GM21619 (cell line): Measurements from ENCODE around the gene SIGLEC7.
"Not testable (repeated sequence)": the region's sequence is repeated elsewhere in the genome, so short reads cannot be mapped to it uniquely, and the experiment has no call there.

Experiments
- ATAC-seq: cut with Tn5 transposase; IDR thresholded peaks from one replicate; pipeline ENCODE4 v1.9.1; 2021; ENCODE audit not compliant: unreplicated experiment

The SIGLEC7 gene

DNA sequence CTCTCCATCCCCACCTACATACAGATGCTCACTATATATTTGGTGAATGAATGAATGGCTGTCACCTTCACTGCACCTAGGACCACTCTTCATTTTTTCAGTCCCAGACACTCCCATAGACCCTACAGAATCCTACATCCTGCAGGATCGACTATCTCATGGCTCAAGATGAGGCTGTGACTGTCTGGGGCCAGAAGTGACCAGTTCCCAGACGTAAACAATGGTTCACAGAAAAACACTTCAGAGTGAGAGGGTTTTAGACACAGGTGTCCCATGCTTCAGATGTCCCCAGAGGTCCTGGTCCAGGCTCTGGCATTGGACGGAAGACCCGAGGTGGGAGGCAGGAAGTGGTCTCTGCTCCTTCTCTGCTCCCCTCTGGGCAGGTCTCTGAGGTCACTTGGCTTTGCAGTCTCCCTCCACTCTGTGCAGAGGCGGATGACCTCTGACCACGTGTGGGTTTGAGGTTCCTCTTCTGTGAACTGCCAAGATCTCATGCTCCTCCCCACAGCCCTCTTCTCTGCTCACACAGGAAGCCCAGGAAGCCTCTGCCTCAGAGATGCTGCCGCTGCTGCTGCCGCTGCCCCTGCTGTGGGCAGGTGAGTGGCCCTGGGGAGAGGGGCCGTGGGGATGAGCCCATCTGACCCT lies 24.9 kb downstream of the SIGLEC7 start:
- ATAC-seq: no peak

DNA sequence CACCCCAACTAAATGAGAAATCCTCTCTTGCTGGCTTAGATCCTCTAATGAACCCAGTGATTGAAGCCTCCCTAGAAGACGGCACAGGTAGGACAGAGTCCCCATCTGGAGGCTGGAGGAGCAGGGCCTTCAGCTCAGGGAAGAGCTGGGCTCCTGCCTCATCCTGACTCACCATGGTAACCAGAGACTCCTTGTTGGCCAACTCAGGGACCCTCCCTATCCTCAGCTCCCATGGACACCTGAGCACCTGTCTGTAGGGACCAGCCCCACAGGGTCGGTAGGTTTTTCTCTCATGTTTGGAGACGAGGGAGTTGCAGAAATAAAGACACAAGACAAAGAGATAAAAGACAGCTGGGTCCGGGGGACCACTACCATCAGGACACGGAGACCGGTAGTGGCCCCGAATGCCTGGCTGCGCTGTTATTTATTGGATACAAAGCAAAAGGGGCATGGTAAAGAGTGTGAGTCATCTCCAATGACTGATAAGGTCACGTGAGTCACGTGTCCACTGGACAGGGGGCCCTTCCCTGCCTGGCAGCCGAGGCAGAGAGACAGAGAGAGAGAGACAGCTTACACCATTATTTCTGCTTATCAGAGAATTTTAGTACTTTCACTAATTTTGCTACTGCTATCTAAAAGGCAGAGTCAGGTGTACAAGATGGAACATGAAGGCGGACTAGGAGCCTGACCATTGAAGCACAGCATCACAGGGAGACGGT lies 26.6 kb downstream of the SIGLEC7 start:
- no peak for ATAC-seq

DNA sequence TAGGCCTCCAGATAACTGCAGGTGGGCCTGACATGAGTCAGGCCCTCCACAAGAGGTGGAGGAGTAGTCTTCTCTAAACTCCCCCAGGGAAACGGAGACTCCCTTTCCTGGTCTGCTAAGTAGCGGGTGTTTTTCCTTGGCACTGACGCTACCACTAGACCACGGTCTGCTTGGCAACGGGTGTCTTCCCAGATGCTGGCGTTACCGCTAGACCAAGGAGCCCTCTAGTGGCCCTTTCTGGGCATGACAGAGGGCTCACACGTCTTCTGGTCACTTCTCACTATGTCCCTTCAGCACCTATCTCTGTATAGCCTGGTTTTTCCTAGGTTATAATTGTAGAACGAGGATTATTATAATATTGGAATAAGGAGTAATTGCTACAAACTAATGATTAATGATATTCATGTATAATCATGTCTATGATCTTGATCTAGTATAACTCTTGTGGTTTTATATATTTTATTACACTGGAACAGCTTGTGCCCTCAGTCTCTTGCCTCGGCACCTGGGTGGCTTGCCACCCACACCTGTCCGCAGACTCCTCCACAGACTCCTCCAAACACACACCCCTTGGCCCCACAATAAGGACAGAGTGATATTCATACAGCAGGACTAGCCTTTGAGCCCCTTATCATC lies 27.3 kb downstream of the SIGLEC7 start:
- not testable (repeated sequence) for ATAC-seq

DNA sequence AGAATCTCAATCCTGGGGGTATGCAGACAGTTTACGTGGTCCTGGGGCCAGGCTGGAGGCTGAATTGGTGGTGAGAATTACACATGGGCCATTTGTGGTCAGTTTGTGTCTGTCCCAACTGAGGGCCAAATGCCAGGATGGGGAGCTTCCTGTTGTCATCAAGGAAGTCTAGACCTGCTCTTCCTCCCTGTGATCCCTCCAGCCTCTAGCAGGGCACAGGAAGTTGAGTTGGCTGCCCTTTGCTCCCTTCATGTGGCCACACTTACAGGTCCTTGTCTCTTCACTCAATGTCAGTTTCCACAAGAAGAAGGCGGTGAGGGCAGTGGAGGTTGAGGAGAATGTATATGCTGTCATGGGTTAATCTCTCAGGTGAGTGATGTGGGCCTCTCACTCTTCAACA lies 30.1 kb downstream of the SIGLEC7 start:
- ATAC-seq: no peak

DNA sequence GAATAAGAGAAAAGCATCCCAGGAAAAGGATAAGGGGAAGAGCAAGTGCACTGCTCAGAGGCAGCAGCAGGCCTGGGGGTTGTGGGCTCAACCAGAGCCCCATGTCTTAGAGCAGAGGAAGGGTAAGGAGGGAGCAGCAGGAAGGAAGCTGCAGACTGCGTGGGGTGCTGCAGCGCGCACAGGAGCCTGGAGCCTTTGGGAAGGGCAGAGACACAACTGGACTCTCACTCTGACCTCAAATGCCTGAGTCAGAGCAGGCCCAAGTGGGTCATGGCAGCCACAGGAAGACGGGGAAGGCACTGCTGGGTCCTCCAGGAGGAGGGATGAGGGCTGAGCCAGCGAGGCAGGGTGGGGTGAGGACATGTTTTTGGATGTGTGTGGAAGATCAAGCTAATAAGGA lies 31.6 kb downstream of the SIGLEC7 start:
- no peak for ATAC-seq

DNA sequence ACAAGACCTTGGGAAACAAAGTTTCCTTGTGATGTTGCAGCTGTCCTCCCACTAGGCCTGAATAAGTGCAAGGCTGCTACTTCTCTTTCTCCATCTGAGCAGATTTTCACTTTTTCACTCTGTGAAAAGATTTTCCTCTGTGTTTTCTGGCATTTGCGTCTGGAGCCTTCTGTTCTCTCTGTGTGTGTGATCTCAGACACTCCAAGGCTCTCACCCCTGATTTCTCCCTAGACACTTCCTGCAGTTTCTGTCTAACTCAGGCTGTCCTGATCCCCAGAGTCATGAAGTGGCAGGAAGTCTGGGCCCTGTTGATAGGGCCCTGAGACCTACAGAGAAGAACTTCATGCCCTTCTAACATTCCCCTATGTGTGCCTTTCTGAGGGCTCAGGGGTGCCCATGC lies 37.2 kb downstream of the SIGLEC7 start:
- no peak for ATAC-seq

DNA sequence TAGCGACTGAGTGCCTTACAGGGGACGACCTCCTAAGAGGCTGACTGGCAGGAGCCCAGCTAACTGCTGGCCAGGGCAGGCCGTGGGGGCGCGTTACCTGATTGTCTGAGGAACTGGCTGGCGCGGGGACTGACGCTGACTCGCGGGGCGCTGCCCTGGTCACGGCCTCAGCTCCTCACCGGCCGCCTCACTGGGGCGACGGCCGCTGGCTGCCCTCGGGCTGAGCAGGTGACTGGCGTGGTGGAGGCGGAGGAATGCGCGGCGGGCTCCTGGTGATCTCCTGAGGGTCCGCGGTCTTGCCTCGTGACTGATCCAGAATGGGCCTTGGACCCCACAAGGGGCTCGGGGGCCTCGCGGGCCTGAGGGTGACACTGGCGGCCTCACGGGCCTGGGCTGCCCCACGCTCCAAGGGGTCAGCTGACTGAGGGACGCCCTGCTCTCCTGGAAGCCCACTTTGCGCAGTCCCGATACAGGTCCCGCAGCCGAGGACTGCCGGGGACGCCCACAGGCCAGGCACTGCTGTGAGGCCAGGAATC lies 39.3 kb downstream of the SIGLEC7 start:
- no peak for ATAC-seq

DNA sequence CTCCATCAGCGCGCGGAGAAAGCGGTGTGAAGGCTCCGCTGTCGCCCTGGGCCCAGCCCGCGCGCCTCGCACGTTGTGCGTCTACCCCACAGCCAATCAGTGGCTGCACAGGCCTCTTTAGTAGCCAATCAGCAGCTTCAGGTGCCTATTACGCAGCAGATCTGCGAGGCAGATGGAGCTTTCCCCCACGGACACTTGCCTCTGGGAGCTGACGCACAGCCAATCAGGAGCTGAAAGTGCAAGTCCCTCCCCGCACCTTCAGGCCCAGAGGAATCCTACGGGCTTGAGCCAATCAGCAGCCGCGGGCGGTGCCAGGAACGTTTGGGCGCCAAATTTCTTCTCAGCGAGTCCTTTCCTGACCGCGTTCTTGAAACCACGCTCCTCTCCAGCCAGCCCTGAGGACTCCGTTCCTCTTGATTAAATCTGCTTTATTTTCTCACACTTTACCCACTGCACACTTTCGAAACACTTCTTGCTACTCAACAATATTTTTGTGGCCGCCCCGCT lies 39.9 kb downstream of the SIGLEC7 start:
- ATAC-seq: no peak

DNA sequence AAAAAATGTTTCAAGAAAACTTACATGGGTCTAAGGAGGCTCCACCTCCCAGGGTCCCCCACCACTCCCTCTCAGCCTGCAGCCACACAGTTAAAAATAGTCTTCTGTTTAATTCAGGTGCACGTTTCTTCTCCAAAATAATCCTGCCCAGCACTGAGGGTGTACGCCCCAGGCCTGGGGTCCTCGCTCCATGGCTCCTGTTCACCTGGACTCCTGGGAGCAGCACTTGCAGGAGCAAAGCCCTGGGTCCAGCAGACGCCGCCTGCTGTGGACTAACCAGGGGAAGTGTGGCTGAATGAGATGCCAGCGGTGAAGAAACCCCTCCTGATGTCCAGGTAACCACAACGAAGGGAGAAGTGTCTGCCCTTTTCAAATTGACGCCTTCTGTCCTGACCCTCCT lies 41.5 kb downstream of the SIGLEC7 start:
- ATAC-seq: no peak

DNA sequence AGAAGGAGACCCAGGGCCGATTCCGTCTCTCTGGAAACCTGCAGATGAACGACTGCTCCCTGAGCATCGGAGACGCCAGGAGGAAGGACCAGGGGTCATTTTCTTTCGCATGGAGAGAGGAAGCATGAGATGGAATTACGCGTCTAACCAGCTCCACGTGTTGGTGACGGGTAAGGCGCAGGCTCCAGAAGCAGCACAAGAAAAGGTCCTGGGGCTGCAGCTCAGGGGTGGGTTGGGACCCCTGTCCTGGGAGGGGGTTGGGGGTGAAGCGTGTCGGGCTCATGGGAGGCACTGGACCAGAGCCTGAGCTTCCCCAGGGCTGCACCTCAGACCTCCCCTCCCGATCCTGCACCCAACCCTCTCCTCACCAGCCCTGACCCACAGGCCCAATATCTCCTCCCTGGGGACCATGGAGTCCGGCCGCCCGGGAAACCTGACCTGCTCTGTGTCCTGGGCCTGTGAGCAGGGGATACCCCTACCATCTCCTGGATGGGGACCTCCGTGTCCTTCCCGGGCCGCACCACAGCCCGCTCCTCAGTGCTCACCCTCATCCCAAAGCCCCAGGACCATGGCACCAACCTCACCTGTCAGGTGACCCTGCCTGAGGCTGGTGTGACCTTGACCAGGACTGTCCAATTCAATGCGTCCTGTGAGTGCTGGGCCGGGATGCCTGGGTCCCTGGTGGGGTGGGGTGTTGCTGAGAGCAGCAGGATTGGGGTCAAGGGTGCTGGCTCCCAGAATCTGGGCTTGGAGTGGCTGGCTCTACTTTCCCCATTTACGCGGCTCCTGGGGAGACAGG lies 43.2 kb downstream of the SIGLEC7 start:
- no peak for ATAC-seq

DNA sequence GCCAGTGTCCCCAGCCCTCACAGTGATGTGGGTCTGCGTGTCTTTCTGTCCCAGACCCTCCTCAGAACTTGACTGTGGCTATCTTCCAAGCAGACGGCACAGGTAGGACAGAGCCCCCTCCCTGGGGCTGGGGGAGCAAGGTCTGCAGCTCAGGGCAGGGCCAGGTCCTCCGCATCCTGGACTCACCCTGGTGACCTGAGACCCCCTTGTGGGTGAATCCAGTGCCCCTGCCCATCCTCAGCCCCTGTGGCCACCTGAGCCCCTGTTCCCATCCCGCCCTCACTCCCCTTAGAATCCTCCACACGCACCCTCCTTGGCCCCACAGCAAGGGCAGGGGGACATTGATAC lies 43.7 kb downstream of the SIGLEC7 start:
- ATAC-seq: no peak

DNA sequence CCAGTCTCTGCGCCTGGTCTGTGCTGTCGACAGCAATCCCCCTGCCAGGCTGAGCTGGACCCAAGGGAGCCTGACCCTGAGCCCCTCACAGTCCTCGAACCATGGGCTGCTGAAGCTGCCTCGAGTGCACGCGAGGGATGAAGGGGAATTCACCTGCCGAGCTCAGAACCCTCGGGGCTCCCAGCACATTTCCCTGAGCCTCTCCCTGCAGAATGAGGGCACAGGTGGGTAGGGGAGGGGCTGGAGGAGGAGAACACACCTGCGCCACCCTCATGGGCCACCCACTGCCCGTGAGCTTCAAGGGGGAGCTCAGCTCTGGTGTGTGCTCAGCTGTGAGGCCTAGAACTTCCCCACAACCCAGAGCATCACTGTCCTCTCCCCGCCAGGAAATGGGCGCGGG lies 44.2 kb downstream of the SIGLEC7 start:
- no peak for ATAC-seq

DNA sequence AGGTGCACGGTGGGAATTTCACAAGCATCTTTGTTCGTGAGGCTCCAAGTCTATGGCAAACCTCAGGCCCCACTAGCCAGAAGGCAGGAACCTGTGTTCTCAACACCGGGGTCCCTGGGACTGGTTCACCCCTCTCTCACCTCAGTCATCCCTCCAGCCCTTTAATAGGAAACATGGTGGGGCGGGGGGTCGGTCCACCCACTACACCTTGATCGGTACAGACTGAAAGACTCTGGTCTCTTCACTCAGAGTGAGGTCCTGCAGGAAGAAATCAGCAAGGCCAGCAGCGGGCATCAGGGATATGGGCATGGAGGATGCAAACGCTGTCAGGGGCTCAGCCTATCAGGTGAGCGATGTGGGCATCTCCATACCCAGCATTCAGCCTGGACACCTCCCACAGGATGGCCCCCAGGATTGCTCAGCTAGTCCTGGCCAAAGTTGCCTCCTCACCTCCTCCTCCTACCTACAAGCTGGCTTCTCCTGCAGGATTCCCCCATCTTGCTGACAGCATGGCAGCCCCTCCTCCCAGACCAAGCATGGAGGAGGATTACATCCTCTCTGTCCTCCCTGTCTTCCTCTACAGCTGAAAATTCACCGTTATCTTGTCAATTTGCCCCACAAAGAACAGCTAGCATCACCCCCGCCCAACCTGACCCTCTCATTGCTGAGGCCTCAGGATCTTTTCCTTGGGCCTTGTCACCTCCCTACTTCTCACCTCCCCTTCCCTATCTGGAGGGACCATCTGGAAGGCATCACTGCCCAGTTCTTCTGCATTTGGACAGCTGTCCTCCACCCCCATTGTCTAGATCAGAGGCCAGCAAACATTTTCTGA lies 45.5 kb downstream of the SIGLEC7 start:
- no peak for ATAC-seq

DNA sequence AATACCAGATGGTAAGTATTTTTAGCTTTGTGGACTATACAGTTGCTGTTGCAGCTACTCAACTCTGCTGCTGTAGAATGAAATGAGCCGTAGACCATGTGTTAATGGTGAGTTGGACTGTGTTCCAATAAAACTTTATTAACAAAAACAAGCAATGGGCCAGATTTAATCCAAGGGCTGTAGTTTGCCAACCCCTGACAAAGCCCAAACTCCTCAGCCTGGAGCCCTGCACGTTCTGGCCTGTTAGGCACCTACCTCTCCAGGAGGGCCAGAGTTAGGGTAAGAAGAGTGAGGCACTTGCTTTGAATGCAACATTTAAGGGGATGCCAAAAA lies 46.1 kb downstream of the SIGLEC7 start:
- no peak for ATAC-seq

DNA sequence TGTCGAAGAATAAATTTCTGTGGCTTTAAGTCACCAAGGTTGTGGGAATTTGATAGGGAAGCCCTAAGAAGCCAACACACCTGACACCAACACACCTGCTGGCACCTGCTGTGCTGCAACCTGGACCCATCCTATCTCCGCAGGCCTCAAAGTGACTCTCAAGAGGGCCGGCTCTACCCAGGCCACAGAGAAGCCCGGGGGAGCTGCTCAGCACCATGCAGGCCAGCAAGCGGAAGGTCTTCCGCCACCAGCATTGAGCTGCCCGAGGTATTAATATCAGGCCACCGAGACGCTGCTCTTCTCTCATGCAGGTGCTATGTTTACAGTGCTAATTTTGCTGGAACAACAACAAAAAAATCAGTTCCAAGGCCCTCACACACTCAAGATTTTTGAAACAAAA lies 50.6 kb downstream of the SIGLEC7 start:
- no peak for ATAC-seq

DNA sequence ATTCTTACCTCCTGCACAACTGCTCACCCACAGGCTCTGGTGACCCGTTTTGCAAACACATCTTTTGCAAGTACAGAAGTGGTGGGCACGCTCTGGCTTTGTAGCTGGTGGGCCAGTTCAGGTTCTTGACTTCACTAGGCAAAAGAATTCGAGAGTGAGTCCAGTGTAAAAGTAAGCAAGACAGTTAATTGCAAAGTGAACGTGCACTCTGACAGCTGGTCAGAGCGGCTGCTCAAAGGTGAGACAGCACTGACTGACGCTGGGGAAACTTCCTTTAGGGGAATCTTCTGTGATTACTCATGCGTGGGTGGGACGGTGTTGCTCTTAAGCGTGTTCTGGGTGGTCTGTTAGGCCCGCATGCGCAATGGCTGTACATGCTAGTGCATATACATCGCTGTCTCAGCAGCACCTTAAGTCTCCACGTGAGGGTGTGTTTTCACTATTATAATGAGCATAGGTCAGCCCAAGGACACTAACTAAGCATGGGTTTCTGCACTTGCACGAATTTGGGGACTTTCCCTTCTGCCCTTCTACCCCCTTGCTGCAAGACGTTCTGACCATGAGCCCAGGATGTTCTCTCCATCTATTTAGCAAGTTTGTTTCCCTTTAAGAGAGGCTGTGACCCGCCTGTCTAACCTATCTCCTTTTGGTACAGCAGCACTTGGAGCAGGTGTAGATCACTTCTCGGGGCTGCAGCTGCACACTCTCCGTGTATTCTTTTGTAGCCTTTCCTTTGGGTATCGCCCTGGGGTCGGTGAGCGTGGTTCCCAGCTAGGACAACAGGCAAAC lies 52.6 kb downstream of the SIGLEC7 start:
- no peak for ATAC-seq

DNA sequence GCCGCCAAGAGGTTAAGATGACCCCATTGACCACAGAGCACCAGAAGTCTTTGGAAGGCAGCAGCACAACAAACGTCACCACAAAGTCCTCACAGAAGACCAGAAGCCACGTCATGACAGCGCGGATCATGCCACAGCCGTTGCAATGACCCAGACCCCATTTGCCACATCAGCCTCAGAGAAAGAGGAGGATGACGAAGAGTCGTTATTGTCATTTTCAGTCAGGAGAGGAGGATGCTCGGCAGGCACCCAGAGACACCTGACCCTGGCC lies 53.1 kb downstream of the SIGLEC7 start:
- ATAC-seq: no peak

DNA sequence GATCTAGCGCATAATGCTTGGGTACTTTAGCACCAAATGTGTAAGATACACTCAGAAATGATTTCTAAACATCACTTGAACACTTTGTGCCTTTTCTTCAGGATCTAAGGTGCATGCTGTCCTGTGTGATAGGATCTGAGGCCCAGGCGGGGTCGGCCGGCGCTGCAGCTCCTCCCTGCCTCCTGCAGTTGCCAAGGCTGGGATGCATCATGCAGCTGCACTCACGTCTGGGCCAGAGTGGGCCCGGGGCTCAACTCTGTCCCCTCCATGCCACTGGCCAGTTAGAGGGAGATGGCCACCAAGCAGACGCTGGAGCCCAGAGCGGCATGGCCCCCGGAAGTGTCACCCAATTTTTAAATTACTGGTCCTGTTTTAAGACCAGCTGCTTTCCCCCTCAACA lies 53.5 kb downstream of the SIGLEC7 start:
- ATAC-seq: no peak

DNA sequence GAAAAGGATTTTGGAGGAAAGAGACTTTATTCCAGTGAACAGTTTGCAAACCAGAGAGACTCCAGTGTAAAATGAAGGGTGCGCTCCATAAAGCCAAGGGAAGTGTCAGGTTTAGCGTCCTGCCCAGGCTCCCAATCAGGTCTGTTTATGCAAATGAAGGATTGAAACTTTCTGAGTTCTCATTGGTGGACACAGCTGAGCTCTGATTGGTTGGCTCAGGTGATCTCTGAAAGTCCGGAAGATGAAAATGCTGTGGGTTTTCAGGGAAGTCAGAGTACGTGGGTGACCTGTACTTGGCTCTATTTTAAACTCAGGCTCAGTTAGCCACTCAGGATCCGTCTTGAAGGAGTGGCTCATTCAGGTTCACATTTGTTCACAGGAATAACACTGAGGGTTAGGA lies 54.1 kb downstream of the SIGLEC7 start:
- no peak for ATAC-seq

DNA sequence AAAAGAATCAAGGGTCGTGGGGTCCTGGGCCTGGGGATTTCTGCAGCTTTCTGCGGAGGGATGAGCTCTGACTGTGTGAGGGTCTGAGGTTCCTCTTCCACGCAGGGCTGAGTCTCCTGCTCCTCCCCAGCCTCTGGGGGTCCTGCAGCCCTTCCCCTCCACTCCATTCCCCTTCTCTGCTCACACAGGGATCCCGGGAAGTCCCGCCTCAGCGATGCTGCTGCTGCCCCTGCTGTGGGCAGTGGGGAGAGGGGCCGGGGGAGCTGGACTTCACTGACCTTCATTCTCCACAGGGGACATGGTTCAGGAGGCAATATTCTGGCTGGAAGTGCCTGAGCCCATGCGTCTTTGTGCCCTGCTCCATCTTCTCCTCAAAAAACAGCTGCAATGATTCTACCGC lies 56.5 kb downstream of the SIGLEC7 start:
- ATAC-seq: no peak
